Fibroblast of skin of left quadriceps (primary cell): ENCODE results near the gene ZFAND3.

Source experiments
- DNase-seq, 2 experiments: peaks; one replicate each; pipeline ENCODE4 v3.0.0-alpha.2; 2013; ENCODE audit warnings: low read depth in 2 of 2

Gene ZFAND3

DNA sequence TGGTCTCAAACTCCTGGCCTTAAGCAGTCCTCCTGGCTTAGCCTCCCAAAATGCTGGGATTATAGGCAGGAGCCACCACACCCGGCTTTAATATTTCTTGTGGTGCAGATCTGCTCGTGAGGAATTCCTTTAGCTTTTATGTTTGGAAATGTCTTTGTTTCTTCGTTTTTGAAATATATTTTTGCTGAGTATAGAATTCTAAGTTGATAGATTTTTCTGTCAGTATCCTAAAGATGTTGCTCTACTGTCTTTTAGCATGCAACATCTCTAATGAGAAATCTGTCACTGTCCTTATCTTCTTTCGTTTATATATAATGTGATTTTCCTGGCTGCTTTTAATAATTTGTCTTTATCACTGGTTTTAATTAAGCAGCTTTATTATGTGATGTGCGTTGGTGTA, 75.1 kb downstream of the ZFAND3 start:
- no peak for DNase-seq

DNA sequence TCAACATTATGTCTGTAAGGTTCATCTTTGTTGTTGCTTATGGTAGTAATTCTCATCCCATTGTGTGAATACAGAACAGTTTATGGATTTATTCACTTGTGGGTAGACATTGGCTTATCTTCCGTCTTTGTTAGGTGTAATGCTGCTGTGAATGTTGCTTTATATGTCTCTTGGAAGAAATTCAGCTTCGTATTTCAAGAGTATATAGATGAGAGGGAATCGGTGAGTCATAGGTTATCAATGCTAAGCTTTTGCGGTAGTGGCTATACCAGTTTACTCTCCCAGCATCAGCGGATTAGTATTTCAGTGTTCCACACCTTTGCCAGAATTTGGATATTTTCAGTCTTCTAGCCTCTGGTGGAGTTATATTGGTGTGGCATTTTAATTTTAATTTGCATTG, 77.8 kb downstream of the ZFAND3 start:
- no peak for DNase-seq

DNA sequence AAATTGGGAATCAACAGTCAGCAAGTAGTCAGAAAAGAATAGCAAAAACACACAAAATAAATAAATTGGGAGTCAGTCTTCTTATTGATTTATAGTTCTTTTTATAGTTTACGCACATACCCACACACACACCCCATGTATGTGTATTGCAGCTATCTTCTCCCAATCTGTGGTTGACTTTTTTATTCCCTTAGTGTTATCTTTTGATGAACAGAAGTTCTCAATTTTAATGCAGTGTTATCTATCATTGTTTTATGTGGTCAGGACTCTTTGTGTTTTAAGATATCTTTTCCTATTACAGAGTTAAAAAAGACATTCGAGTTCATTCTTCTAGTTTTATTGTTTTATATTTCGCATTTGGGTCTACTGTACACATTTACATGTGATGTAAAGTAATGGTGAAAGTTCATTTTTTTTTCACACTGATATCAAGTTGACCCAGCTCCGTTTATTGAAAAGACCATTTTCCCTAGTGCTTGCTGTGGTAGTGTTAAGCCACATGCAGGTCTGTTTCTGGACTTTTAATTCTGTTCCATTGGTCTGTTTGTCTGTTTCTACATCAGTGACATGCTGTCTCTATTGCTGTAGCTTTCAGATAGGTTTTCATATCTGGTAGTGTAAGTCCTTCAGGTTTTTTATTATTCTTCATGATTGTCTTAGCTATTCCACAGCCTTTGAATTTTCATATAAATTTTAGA, 78.4 kb downstream of the ZFAND3 start:
- no peak for DNase-seq

DNA sequence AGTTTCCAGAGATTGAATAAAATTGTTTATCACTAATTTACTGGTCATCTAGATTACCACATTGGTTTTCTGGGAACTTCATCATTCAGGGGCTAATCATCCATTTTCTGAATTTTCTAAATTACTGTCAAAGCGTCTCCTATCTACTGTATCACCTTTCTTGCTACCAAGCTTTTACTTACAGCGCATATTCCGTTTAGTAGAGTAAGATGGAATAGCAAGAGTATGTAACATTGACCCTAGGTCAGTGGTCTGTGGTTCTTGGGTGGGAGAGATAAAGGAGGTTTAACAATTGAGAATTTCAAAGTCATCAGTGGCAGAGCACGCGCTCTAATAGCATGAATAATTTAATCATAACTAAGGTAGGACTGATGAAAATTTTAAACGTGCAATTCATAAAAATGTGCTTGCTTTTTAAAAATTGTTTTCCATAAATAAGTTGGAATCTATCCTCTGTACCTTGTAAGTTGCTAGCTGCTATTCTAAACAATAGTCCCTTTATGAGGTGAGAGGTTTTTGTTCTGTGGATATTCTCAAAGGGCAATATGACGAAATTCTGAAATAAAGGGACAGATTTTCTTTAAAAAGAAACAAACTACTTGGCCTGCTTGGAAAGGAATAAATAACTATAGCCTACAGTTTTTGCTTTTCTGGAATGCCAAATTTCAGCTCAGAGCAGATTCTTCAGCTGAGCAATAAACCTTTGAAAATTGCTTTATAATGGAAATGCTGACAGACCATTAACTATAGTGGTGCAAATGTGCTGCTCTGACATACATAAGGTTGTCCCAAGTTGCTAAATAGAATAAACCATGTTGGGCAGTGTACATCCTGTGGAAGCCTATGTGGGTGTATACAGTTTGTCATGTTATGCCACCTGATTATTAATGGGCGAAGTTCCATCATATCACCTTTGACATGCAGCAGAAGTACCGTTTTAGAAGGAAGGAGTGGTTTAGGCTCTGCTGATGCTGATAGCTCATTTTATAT, 84.1 kb downstream of the ZFAND3 start:
- DNase-seq: no peak

DNA sequence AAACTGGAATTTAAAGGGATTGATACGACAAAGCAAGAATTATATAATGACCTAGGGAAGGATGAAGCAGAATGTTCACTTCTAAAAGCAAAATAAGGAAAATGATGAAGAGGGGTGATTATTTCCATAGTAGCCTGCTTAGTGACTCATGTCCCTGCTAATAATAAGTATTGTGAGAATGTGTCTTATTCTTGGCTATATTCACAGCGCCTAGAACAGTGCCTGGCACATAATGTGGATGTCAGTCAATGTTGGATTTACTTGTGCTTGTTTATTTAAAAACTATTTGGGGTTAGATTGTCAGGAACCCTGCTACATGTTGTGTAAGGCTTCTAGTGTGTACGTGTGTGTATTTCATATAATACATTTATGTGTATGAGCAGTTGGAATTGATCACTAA, 85.1 kb downstream of the ZFAND3 start:
- no peak for DNase-seq

DNA sequence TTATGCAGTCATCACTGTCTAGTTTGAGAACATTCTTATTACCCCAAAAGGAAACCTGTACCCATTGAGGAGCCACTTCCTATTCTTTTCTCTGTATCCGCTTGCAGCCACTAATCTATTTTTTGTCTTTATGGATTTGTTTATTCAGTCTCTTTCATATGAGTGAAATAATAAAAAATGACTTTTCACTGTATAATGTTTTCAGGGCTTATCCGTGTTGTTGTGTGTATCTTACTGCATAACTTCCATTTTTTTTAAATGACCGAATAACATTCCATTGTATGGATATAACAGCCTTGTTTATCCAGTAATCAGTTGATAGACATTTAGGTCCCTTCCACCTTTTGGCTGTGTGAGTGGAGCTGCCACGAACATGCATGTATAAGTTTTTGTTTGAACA, 86.6 kb downstream of the ZFAND3 start:
- no peak for DNase-seq

DNA sequence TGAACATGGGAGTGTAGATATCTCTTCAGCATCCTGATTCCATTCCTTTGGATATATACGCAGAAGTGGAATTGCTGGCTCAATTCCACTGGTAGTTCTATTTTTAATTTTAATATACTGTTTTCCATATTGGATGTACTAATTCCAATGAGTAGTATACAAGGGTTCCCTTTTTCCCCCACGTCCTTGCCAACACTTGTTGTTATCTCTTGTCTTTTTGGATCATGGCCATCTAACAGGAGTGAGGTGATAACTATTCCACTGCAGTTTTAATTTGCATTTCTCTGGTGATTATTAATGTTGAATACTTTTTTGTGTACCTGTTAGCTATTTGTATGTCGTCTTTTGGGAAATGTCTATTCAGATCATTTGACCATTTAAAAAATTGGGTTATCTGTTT, 91.5 kb downstream of the ZFAND3 start:
- DNase-seq: no peak

DNA sequence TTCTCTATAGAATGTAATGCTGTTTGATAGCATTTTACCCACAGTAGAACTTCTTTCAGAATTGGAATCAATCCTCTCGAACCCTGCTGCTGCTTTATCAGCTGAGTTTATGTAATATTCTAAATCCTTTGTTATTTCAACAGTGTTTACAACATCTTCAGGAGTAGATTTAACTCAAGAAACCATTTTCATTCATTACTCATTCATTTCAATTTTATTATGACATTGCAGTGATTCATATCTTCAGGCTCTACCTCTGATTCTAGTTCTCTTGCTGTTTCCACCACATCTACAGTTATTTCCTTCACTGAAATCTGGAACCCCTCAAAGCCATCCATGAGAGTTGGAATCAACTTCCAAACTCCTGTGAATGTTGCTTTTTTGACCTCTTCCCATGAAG, 93.7 kb downstream of the ZFAND3 start:
- DNase-seq: no peak

DNA sequence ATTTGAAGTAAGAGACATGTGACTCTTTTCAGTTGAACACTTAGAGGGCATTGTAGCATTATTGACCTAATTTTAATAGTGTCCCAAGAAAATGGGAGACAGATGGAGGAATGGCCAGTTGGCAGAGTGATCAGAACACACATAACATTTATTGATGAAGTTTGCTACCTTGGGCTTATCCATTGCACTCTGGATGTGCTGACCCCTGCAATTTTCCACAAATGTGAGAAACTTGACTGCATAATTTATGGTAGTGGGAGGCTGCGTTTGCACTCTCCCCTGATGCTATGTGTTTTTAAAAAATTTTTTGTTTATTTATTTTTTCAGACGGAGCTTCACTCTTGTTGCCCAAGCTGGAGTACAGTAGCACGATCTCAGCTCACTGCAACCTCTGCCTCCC, 95.9 kb downstream of the ZFAND3 start:
- no peak for DNase-seq

DNA sequence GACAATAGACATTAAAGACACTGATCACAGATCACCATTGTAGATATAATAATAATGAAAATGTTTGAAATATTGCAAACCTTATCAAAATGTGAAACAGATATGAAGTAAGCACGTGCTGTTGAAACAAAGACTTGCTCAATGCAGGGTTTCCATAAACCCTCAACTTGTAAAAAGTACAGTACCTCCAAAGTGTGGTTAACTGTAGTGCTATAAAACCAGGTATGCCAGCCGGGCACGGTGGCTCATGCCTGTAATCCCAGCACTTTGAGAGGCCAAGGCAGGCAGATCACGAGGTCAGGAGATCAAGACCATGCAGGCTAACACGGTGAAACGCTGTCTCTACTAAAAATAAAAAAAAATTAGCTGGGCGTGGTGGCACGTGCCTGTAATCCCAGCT, 96.6 kb downstream of the ZFAND3 start:
- no peak for DNase-seq

DNA sequence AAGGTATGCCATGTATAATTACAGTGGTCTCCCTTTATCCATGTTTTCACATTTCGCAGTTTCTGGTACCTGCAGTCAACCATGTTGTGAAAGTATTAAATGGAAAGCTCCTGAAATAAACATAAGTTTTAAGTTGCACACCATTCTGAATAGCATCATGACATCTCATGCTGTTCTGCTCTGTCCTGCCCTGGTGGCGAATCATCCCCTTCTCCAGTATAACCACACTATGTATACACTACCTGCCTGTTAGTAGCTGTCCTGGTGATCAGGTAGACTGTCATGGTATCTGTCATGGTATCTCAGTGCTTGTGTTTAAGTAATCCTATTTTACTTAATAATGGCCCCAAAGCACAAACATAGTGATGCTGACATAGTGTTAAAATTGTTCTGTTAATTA, 97.1 kb downstream of the ZFAND3 start:
- no peak for DNase-seq

DNA sequence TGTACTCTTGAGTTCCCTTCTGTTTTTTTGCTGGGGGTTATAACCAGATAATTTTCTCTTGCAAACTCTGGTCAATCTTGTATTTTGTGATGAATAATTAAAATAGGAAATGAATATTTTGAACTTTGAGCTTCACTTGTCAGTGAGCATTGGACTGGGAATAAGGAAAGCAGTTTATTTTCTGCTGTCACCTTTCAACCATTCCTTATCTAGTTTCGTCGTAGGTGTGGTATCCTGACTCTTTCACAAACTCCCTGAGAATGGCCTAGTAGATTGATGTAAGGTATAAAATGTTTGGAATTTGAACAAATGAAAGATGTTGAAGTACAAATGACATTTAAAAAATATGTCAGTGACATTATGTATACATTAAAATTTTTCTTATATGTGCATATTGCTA, 98.0 kb downstream of the ZFAND3 start:
- no peak for DNase-seq

DNA sequence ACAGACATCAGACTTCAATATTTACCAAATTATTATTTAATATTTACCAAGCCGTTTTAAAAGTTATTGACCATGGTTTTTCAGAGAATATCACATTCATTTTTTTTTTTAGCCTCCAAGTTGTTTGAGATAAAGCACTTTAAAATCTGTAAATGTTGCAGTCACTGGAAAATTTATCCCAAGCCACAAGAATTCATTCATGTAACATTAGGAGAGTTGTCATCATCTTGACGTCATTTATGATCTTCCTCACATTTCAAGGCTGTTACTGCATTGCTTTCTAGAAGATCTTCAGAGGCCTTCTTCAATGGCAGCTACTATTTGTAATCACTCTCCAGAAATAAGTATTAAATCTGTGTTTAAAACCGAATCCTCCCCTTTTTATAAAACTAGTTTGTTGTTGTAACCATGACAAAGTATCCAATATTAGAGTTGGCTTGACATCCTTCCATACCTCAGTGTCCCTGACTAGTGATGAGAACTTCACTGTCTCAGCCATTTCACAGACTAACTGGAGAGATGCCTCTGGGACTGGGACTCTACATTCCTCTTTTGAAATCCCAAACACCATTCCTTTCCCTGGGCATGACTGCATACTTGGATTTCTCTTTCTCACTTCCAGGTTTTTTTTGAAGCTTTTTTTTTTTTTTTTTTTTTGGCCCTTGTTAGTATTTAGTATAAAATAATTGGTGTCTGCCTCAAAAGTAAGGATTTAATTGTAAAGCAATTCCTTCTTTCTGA, 100.1 kb downstream of the ZFAND3 start:
- DNase-seq: peak; percentile 57 to 64

DNA sequence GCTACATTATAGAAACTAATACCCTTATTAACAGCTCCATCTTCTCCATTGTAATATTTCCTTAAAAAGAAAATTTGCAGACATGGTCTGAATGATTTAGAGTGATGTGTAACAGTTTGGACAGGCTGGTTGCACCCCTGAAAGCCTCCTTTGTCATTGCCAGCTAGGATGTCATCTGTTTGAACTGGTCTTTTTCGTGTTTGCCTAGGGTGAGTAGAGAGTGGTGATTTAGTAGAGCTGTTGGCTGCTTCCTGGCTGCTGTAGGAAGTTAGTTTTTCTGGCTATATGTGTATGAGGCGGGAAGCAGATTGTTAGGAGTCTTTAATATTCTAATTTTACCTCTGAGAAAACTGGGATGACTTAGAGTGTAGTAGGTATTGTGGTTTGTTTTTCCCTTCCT, 101.1 kb downstream of the ZFAND3 start:
- DNase-seq: no peak

DNA sequence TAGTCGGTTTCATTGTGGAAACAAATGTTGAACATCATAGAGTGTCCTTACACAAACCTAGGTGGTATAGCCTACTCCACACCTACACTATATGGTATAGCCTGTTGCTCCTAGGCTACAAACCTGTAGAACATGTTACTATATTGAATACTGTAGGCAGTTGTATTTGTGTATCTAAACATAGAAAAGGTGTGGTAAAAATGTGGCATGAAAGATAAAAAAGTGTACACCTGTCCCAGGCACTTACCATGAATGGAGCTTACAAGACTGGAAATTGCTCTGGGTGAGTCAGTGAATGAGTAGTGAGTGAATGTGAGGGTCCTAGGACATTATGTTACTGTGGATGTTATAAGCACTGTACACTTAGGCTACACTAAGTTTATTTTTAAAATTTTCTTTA, 103.0 kb downstream of the ZFAND3 start:
- DNase-seq: no peak

DNA sequence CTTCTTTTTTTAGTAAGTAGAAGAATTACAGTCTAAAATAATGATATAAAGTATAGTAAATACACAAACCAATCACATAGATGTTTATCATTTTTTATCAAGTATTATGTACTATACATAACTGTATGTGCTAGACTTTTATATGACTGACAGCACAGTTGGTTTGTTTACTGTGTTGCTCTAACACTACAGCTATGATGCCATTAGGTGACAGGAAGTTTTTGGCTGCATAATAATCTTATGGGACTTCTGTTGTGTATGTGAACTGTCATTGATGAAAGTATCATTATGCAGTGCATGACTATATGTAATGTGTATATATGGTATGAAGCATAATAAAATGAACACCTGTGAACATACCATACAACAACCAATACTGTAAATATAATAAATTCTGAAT, 104.0 kb downstream of the ZFAND3 start:
- DNase-seq: no peak

DNA sequence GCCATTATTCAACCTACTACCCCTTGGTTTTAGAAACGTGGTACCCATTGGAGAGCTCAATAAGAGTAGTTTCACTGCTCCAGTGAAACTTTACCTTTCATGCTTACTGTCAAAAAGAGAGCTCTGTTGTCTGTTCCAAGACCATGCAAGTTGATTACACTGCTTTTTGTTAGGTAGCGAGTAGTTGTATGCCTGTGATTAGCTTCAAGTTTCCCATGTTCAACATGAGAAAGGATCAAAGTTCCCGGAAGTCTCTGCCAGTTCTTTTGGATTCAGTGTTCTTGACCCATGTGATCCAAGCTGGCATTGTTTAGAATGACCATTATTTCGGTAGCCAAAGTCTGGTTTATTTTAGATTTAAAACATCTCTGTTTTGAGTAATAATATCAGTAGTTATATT, 107.1 kb downstream of the ZFAND3 start:
- DNase-seq: no peak

DNA sequence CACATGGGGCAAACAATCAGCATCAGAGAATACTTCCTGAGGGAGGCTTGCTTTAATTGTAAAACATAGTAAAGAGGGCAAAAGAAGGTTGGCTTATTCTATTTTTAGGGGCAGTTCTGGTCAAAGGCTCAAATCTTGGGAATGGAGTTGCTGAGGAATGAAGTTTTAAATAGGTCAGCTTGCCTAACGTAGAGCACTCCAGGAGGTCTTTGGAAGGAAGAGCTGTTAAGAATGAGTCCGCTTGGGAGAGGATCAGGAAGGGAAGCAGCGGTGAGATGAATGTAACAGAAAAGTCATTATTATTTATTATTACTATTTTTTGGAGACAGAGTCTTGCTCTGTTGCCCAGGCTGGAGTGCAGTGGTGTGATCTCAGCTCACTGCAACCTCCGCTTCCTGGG, 108.7 kb downstream of the ZFAND3 start:
- DNase-seq: no peak

DNA sequence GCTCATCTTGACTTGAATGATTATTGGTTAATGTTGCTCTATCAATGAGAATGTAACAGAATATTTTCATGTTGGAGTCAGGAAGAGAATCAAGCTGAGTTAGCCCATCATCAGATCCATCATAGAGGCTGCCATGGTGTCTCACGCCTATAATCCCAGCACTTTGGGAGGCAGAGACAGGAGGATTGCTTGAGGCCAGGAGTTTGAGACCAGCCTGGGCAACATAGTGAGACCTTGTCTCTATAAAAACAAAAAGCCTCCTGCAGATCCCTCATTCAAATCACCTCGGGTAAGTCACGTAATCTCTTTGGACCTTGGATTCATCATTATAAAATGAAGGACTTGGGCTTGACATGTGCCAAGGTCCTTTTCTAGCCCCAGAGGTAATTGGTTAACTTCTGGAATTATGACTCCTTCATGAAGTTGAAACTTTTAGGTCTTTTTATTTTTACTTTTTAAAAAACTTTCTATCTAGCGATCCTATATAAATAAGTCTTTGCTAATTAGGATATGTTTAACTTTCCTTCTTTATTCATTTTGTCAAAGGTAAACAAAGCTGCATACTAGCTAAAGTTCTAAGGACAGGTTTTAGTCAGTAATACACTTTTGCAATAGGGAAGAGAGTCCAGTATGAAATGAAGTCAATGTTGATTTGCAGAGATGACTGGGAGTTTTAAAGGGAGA, 110.9 kb downstream of the ZFAND3 start:
- DNase-seq: no peak

DNA sequence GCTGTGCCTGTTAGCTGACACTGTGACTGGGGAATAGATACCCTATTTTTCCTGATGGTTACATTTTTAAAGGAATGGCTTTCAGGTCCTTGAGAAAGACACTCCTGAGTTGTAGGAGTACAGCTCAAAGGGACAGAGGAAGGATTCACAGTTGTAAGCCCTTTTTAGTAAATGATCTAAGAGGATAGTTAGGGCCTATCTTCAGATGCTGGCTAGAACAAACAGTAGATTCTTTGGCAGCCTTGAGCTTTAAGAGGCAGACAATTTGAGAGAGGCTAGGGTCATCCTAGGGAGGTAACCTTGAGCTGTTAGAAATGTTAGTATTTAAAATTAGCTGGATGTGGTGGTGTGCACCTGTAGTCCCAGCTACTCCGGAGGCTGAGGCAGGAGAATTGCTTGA, 111.5 kb downstream of the ZFAND3 start:
- no peak for DNase-seq

DNA sequence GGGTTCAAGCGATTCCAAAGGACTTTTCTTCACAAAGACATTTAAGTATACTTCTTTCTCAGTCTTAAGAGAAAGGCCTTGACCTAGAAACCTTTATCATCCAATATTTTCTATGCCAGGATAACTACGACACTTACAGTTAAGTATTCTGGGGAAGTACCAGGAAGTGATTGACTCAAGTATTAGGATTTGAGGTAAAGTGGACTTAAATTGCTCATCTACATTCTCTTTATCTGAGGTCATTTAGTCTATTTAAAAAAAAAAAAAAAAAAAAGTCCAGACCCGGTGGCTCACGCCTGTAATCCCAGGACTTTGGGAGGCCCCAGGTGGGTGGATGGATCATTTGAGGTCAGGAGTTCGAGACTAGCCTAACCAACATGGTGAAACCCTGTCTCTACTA, 114.7 kb downstream of the ZFAND3 start:
- no peak for DNase-seq

DNA sequence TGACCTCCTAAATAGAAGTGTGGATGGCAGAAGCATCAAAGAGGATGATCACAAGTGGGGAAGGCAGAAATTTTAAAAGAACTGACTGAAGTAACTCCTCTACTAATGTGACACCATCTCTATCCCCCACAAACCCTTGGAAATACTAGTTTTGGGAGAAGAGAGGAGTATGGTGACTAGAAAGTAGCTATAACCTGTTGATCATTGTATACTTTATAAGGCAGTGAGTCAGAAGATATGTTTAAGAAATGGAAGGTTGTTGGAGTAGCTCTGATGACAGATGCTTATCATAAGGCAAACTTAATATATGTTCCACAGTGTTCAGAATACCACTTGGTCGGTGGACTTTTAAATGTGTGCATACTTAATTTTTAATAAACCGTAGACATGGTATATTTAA, 116.6 kb downstream of the ZFAND3 start:
- no peak for DNase-seq
